ENCODE results near the gene SKOR2. TPM values are rescaled to one million over a fixed set of nuclear protein-coding genes. Genes with fewer than 3 reads are reported as not detected.
A peak's percentile ranks its signal among the peaks of the same experiment; 100 is the strongest.

Gene SKOR2
- total RNA-seq, 1 experiment from 2014 or later, result not detected

DNA sequence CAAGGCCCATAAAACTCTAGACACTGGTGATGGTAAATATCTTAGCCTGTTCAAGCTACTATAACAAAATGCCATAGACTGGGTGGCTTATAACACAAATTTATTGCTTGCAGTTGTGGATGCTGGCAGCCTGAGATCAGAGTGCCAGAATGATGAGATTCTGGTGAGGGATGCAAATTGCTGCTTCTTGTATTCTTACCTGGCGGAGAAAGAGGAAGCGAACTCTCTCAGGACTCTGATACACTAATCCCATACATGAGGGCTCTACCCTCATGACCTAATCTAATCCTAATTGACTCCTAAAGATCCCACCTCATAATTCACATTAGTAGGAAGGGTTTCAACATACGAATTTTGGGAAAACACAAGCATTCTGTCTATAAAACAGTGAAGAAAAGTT, 70.7 kb downstream of the SKOR2 start:
- BruUV-seq (replicated peaks), result no TSS peak
- Histone ChIP-seq H3K4me1 (replicated peaks; ENCODE audit: insufficient read depth) (no peaks in the 10 kb centered on the region), H4K20me1 (ENCODE audit: insufficient read depth) (no peaks in the 10 kb centered on the region), H3K4me3 (no peak overlapping the region), H2AFZ (no peak overlapping the region), H3K4me2 (no peak overlapping the region), H3K9me2 (ENCODE audit: insufficient read depth) (no peaks in the 10 kb centered on the region), H3K27ac (no peak overlapping the region), H3K27me3 (ENCODE audit: insufficient read depth, low read depth) (no peaks in the 10 kb centered on the region), H3K9me3 (ENCODE audit: insufficient read depth, low read depth) (peaks cover 4% of the 10 kb centered on the region; the same call in 1 of the 2 replicates), H3K79me2 (ENCODE audit: low read depth) (peaks cover 3% of the 10 kb centered on the region), H3F3A (ENCODE audit: insufficient read depth, low read depth) (no peaks in the 10 kb centered on the region), H3K36me3 (ENCODE audit: low read depth) (no peaks in the 10 kb centered on the region)
- TF ChIP-seq EZH2 (IDR thresholded peaks at IDR 0.05; ENCODE audit: low read depth), result no peak
- TF ChIP-seq, protein P1, sequence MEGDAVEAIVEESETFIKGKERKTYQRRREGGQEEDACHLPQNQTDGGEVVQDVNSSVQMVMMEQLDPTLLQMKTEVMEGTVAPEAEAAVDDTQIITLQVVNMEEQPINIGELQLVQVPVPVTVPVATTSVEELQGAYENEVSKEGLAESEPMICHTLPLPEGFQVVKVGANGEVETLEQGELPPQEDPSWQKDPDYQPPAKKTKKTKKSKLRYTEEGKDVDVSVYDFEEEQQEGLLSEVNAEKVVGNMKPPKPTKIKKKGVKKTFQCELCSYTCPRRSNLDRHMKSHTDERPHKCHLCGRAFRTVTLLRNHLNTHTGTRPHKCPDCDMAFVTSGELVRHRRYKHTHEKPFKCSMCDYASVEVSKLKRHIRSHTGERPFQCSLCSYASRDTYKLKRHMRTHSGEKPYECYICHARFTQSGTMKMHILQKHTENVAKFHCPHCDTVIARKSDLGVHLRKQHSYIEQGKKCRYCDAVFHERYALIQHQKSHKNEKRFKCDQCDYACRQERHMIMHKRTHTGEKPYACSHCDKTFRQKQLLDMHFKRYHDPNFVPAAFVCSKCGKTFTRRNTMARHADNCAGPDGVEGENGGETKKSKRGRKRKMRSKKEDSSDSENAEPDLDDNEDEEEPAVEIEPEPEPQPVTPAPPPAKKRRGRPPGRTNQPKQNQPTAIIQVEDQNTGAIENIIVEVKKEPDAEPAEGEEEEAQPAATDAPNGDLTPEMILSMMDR (conservative IDR thresholded peaks at IDR 0.05), result no peak
- no peak for DNase-seq
- POLR2A ChIA-PET (ENCODE audit: unreplicated experiment), result no interaction called here
- intact Hi-C loops (cut with micrococcal nuclease; ENCODE audit: unreplicated experiment), result no loop called here
- CTCF ChIA-PET, result no interaction called here

DNA sequence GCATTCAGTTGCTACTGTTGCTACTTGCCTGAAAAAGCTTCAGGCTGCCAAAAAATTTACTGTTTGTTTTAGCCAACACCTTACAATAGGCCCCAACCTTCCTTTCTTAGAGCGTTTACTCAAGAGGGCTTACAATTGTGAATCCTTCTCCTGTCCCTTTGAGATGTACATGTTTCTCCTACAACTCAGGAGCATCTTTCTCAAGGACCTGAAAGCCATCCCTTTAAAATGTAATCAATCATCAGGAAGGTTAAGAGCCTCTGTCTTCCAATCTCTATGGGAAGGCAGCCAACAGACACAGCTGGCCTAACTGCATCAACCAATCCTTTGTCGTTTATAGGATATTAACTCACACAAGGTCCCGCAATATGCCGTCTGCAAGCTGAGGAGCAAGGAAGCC, 71.9 kb downstream of the SKOR2 start:
- TF ChIP-seq, protein P1 (conservative IDR thresholded peaks at IDR 0.05), result no peak
- no peak for TF ChIP-seq EZH2 (IDR thresholded peaks at IDR 0.05; ENCODE audit: low read depth)
- POLR2A ChIA-PET (ENCODE audit: unreplicated experiment), result no interaction called here
- CTCF ChIA-PET, result no interaction called here

DNA sequence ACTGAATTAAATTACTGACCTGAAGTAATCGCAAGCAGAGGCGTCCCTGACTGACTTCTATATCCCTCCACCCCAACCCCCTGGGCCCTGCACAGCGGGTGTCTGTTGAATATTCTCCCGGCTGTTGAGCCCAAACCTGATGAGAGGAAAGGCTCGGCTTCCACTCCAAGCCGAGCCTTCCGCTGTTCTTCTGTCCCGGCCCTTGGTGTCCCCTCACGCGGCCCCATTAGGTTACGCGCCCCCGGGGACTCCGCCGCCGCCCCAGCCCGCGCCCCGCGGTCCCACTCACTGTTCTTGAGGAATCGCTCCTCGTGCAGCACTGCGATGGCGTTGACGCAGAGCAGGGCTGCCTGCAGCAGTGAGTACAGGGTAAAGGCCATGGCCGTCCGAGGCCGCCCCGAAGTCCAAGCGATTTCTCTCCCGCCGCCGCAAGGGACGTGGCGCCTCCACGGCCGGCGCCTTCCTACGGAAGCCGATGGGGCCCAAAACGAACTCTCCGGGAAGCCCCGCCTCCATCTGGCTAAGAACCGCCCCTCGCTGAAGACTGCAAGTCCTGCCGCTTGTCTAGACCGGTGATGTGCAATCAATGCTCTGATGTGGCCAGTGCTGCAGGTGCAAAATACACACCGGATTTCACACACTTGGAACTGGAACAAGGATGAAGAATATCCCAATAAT, 75.4 kb downstream of the SKOR2 start, which contains the start of gene IER3IP1:
Gene IER3IP1, minus strand, starts transcription at position 467 of the 678 bp plus-strand sequence. Its CDS starts 87 bp downstream, at position 380.
- no peaks in the 10 kb centered on the region for H3K9me2 ChIP-seq (ENCODE audit: insufficient read depth)
- no TSS peak for BruUV-seq (replicated peaks)
- H3K79me2 ChIP-seq (ENCODE audit: low read depth), result peaks cover 51% of the 10 kb centered on the region
- ChIA-PET CTCF (no interaction called here), POLR2A (ENCODE audit: unreplicated experiment) (no interaction called here)
- H3K4me3 ChIP-seq, result peak within 1 kb of the TSS; percentile 94
- H3K27me3 ChIP-seq (ENCODE audit: insufficient read depth, low read depth), result no peaks in the 10 kb centered on the region
- H3K36me3 ChIP-seq (ENCODE audit: low read depth), result 0 out of 2 replicates have a peak, but pooled peaks cover 8% of the 10 kb centered on the region
- peak within 1 kb of the TSS; percentile 99 for H3K4me2 ChIP-seq
- peak; percentile 75 to 80 for DNase-seq
- peak within 1 kb of the TSS; percentile 99 for H2AFZ ChIP-seq
- no peaks in the 10 kb centered on the region for H3K9me3 ChIP-seq (ENCODE audit: insufficient read depth, low read depth)
- peaks cover 4% of the 10 kb centered on the region; the same call in 1 of the 2 replicates for H4K20me1 ChIP-seq (ENCODE audit: insufficient read depth)
- H3K27ac ChIP-seq, result peak within 1 kb of the TSS; percentile 74
- intact Hi-C loops (cut with micrococcal nuclease; ENCODE audit: unreplicated experiment), result no loop called here
- TF ChIP-seq, protein P1 (conservative IDR thresholded peaks at IDR 0.05), result no peak
- TF ChIP-seq EZH2 (IDR thresholded peaks at IDR 0.05; ENCODE audit: low read depth), result no peak
- H3K4me1 ChIP-seq (replicated peaks; ENCODE audit: insufficient read depth), result peaks cover 14% of the 10 kb centered on the region
- H3F3A ChIP-seq (ENCODE audit: insufficient read depth, low read depth), result peaks cover 9% of the 10 kb centered on the region; the same call in 1 of the 2 replicates

More for the DNA sequence above, 71.9 kb downstream of the SKOR2 start:
- intact Hi-C loops (cut with micrococcal nuclease; ENCODE audit: unreplicated experiment), result no loop called here
- Histone ChIP-seq H4K20me1 (ENCODE audit: insufficient read depth) (peaks cover under 1% of the 10 kb centered on the region; the same call in 1 of the 2 replicates), H3K9me2 (ENCODE audit: insufficient read depth) (no peaks in the 10 kb centered on the region), H2AFZ (no peak overlapping the region), H3K4me1 (replicated peaks; ENCODE audit: insufficient read depth) (peaks cover 7% of the 10 kb centered on the region), H3F3A (ENCODE audit: insufficient read depth, low read depth) (peaks cover 9% of the 10 kb centered on the region; the same call in 1 of the 2 replicates), H3K79me2 (ENCODE audit: low read depth) (peaks cover 16% of the 10 kb centered on the region), H3K4me3 (no peak overlapping the region), H3K27me3 (ENCODE audit: insufficient read depth, low read depth) (no peaks in the 10 kb centered on the region), H3K4me2 (no peak overlapping the region), H3K27ac (no peak overlapping the region), H3K9me3 (ENCODE audit: insufficient read depth, low read depth) (no peaks in the 10 kb centered on the region), H3K36me3 (ENCODE audit: low read depth) (no peaks in the 10 kb centered on the region)
- BruUV-seq (replicated peaks), result no TSS peak
- no peak for DNase-seq

Measured in PC-9 (cell line).